Activated CD8-positive, alpha-beta memory T cell treated with anti-CD3 and anti-CD28 coated beads for 4 hours (primary cell): Measurements from ENCODE around the gene LPP.

Source experiments
- DNase-seq, 2 donors: peaks; one replicate each; pipeline ENCODE4 v3.0.0-alpha.2; 2020; ENCODE audit warnings: low read depth in 2 of 2

Gene LPP

GRCh38 chr3:188877381-188877780 lies 723.4 kb downstream of the LPP start:
- no peak for DNase-seq

DNA sequence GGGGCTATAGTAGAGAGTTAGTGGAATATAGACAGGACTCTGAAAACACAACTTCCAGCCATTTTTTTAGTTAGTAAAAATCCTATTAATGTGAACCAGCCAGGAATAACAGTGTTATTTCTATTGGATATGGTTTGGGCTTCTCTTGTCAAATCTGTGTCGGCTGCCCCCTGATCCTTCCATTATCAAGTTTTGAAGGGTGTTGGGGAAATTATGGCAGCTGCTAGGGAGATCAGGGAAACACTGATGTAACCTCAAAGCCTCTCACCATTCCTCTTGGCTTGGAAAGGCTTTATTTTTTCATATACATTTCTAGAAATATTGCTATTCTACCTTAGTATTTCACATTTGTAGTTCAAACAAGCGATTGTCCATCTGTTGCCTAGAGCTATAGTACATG lies 724.1 kb downstream of the LPP start:
- DNase-seq = no peak

GRCh38 chr3:188881954-188882641 lies 728.1 kb downstream of the LPP start:
- DNase-seq = no peak

DNA sequence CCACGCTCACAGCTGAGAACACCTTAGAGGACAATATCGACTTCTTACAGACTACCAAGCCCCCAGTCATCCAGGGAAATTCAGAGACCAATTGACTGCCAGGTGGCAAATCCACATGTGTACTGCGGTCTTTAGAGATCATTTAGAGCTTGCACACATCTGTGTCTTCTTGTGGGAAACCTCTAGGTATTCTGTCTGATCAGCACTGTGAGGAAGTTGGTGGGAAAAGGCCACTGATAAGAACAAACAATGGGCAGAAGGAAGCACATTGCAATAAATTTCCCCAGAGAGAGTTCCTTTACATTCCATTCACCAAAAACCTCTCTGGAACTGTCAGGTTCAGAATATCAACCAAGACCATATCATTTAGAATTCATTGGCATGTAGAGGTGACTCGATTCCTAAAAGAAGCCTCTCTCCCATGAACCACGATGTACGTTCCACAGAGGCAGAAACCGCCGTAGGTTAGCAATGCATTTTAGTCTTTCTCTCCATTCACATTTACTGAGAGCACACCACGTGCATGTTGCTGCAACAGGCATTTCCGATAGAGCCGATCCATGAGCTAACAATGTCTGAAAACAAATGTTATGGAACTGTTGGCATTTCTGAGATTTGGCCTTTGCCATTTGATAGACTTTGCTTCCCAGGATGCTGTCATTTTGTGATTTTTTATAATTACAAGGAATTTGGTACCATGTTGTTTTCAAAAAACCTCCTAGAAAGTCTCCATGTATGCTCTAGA lies 730.5 kb downstream of the LPP start:
- no peak for DNase-seq

- no peak for DNase-seq
These were observed 734.5 kb downstream of the LPP start for GRCh38 chr3:188888321-188889053.

DNA sequence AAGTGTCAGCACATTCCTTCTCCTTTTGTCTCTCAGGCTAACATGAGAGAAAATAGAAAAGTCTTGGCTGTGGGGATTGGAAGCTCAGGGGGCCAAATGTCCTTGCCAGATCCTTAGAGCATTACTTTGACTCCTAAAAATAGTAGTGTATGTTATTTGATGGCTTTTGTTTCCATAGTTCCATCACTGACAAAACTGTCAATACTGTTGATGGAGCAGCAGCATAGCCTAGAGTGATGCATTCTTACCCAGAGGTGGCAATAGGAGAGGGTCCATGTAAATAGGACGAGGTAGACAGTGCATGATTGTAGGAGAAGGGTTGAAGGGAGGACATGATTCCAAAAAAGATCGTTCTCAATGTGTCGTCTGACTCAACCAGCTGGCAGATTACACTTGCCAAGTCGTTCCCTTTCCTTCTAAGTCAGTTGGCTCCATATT lies 735.1 kb downstream of the LPP start:
- DNase-seq = no peak

GRCh38 chr3:188890572-188891270 lies 736.8 kb downstream of the LPP start:
- DNase-seq = no peak

- no peak for DNase-seq
These were observed 745.9 kb downstream of the LPP start for GRCh38 chr3:188899881-188900280.

- DNase-seq = no peak
These were observed 746.5 kb downstream of the LPP start for GRCh38 chr3:188900421-188900951.

- no peak for DNase-seq
These were observed 747.2 kb downstream of the LPP start for GRCh38 chr3:188901126-188901525.

GRCh38 chr3:188901671-188902287 lies 747.8 kb downstream of the LPP start:
- no peak for DNase-seq

GRCh38 chr3:188904670-188905069 lies 750.7 kb downstream of the LPP start:
- DNase-seq = no peak

DNA sequence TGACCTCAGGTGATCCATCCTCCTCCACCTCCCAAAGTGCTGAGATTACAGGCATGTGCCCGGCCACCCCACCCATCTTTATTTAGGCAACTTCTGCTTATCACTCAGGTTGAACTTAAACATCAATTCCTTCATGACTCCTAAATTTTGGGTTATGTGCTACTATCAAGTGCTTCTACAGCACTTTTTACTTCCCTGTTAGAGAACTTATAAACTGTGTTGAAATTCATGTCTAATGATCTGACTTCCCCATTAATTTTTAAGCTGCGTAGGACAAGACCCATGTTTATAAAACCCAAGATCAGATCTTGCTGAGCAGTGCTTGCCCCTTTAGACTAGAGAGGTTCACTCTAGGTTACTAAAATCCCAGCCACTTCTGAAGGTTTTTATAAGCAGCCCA lies 751.6 kb downstream of the LPP start:
- no peak for DNase-seq

GRCh38 chr3:188906236-188906635 lies 752.3 kb downstream of the LPP start:
- no peak for DNase-seq

GRCh38 chr3:188908002-188908850 lies 754.3 kb downstream of the LPP start:
- DNase-seq = no peak

DNA sequence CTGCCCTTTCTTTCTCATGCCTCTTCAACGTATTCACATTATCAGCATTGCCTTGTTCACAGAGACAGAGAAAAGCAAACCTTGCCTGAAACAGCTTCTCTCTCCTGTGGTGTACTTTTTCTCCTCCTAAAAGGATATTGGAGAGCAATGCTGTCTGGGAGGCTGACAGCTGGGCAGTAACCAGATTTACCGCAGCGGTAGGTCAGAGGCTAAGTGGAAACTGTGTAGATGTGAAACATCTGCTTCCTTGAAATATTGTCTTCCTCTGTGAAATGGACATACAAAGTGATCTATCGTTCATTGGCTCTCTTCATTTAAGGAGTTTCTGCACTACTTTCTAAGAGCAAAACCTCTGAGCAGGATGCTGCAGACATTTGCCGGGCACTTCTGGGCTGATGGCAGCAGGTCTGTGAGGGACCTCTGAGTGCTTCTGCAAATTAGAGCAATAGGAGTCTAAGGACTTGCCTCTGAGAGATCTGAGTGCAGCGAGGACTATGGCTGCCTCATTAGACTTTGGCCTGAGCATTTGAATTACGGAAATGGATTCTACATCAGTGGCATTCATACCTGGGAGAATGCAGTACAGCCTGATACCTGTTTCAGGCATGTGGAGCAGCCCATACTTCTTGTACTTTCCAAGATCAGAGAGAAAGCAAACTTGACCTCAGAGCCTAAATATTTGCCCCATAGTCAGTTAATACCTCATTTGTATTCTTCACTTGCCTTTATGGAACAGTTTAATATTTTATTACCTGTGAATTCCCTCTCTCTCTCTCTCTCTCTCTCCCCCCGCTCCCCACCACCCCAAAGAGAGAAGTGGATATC lies 757.3 kb downstream of the LPP start:
- DNase-seq = no peak

GRCh38 chr3:188913084-188913483 lies 759.1 kb downstream of the LPP start:
- DNase-seq = no peak

- no peak for DNase-seq
These were observed 760.6 kb downstream of the LPP start for GRCh38 chr3:188914552-188914951.

GRCh38 chr3:188915127-188915526 lies 761.2 kb downstream of the LPP start:
- no peak for DNase-seq
